GM12801 (cell line): ENCODE results near the gene CLEC7A.

Source experiments
- TF ChIP-seq, protein P1 (sequence below): IDR thresholded peaks from one replicate; pipeline ENCODE4 v1.5.1; 2011; ENCODE audit warnings: control low read depth; ENCODE audit not compliant: insufficient read length; ENCODE audit errors: extremely low read depth

CLEC7A gene

DNA sequence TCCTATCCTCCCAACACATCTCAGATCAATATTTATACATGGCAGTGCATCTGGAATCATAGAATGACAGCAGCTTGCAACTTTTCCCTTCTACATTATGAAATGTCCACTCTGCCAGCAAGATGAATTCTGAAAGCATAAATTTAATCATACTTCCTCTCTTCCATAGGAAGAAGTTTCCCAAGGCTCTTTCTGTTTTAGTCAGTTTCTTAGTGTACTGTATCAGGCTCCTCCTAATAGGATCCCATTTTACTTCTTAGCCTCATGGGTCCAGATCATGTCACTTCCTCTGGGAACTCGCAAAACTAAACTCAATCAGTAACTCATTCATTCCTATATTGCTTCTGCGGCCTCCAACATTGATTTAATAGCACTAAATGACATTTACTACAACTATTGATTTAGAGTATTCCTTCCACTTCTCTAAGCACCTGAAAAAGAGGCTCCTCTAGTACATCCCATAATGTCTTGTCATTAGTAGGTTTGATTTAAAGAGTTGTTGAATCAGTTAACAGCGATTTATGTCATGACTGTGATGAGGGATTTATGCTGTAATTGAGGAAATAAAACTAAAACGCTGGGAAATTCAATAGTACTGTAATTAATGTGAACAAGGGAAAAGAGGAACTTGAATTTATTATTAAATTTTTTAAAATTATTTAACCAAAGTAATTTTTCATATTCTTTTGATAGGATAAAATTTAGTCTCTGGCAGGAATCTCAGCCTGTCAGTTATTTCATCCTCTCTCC, 35.2 kb downstream of the CLEC7A start:
- TF ChIP-seq, protein P1, sequence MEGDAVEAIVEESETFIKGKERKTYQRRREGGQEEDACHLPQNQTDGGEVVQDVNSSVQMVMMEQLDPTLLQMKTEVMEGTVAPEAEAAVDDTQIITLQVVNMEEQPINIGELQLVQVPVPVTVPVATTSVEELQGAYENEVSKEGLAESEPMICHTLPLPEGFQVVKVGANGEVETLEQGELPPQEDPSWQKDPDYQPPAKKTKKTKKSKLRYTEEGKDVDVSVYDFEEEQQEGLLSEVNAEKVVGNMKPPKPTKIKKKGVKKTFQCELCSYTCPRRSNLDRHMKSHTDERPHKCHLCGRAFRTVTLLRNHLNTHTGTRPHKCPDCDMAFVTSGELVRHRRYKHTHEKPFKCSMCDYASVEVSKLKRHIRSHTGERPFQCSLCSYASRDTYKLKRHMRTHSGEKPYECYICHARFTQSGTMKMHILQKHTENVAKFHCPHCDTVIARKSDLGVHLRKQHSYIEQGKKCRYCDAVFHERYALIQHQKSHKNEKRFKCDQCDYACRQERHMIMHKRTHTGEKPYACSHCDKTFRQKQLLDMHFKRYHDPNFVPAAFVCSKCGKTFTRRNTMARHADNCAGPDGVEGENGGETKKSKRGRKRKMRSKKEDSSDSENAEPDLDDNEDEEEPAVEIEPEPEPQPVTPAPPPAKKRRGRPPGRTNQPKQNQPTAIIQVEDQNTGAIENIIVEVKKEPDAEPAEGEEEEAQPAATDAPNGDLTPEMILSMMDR, result no peak

DNA sequence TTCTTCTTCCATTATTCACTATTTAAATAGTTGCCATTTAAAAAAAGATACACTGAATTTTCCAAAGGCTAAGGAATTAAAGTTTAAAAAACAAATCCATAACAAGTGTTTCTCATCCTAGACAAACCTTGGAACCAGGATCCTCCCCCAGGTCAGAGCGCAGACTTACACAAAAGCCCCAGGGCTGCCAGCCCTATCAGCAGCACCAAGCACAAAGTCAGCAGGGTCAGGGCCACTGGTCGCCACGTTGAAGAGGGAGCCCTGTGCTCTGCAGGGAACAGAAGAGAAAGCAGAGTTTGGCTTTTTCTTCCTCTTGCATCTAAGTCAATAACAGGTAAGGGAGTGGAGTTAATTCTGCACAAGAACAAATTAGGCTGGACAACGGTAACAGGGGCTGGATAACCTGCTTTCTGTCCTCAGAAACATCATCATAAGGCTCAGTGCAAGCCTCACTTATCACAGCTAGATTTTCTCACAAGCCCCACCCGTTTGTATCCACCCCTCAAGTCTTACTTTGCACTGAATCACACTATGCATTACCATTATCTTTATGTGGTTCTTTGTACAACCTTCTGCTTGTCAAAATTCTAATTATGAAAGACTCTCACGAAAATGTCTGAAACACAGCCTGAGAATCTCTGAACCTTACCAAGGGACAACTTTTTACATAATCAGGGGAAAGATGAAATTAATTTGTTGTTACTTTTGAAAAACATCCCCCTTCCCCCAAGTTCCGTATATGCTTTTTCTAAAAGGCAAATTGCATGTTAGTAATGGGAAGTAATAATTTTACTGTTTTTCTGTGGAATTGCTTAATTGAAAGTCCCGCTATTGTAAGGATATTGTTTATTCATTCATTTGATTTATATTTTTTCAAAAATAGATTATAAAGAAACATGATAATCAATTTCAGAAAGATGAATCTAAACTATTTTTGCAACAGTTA, 40.8 kb downstream of the CLEC7A start:
- TF ChIP-seq, protein P1, result no peak

DNA sequence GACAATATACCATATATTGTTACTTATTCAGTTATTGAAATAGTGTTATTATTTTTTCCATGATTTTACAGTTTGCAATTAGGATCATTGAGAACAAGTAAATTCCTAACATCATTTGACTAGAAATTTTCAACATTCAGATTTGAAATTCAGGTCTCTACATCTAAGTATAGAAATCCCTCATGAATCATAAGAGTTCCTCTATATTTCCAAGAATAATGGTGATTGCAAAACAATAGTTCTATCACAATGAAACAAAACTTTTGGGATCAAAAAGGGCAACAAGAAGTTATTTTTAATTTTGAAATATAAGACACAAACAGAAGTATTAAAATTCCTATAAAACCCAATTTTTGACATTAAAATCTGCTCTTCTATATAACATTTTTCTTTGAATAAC, 42.0 kb downstream of the CLEC7A start:
- TF ChIP-seq, protein P1, result no peak

DNA sequence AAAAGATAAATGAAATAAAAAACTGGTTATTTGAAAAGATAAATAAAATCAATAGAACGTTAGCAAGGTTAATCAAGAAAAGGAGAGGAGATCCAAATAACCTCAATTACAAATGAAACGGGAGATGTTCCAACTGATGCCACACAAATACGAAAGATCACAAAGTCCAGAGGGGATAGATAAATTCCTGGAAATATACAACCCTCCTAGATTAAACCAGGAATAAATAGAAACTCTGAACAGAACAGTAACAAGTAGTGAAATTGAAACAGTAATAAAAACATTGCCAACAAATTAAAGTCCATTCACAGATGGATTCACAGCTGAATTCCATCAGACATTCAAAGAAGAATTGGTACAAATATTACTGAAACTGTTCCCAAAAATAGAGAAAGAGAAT, 43.6 kb downstream of the CLEC7A start:
- TF ChIP-seq, protein P1, result no peak

DNA sequence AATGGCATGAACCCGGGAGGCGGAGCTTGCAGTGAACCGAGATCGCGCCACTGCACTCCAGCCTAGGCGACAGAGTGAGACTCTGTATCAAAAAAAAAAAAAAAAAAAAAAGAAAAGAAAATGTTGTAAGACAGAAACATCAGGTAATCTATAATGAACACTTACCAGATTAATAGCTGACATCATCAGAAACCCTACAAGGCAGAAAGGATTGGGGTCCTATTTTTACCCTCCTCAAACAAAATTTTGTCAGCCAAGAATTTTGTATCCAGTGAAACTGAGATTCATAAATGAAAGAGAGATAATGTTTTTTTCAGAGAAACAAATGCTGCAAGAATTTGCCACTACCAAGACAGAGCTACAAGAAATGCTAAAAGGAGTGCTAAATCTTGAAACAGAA, 45.3 kb downstream of the CLEC7A start:
- TF ChIP-seq, protein P1, result no peak

DNA sequence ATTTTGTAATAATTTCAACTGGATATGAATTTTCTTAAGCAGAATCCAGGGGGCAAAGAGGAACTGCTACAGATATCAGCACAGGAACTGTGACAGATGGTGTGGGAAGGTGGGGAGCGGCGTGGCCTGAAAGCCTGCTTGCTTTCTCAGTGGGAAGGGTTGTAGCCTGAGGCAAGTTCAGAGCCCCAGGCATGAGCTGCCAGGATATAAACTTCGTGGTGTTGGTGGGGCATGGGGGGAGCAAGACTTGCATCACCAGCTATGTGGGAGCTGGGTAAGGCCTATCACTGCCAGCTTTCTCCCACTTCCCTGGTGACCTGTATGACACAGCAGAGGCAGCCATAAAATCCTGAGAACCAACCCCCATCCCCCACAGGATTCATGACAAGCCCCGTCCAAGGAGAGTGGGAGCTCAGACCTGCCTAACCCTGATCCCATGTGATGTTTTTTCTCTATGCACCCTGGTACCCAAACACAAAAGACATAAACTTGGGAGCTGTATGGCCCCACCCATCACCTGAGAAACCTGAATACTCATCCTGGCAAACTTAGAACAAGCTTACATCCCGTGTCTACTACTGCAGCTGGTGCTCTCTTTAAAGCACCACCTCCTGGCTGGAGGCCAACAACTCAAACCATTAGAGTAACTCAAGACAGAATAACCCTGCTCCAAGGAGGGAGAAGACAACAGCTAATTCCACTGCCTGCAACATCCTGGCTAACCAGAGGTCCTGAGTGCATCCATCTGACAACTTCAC, 47.7 kb downstream of the CLEC7A start:
- TF ChIP-seq, protein P1, result no peak

DNA sequence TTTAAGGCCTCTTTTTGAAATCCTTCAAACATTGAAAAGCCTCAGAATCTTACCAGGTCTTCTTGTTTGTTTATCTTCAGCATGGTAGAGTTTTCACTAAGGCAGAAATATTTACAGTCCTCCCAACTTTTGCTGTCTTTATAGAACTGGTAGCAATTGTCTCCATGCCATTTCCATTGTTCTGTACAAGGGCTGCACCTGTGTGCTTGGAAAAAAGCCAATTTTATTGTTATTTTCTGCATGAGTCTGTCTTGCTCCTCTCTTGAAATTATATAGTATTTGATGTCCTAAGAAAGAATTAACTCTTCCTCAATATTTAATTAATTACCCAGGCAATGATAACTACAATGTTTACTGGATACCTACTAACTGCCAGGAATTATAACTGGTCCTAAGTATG, 54.5 kb downstream of the CLEC7A start:
- TF ChIP-seq, protein P1, result no peak
